ENCODE measurements around the gene PROC.

PROC gene

DNA sequence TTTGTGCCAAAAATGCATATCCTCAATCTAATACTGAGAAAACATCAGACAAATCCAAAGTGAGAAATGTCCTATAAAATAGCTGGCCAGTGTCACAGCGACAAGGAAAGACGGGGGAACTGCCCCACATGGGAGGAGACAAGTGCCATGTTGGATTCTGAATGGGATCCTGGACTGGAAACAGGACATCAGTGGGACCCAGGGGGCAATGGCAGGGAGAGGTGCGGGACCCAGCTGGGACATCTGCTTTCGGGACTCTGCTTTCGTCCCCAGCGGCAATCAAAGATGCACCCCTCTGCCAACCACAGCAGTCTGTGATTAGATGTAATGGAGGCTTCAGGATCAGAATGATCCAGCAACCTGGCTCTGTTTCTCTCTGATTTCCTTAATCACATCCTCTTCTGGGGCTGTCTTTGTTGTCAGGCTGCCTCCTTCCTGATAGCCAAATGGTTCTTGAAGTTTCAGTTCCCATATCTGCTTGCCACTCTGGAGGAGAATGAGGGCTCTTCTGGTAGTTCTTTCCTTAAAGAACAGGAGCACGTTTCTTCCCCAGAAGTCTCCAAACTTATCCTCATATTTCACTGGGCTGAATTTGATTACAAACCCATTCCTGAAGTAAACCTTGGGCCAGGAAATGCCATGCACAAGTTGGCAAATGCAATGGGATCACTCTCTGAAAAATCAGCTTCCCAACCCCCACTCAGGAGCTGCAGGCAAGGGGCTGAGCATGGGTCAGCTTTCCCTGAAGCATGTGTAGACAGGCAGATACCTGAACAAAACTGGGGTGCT lies 13.6 kb upstream of the PROC start:
- Histone ChIP-seq H3K4me1 (ENCODE audit: control insufficient read depth, insufficient read depth, low read length) (peaks cover 5% of the 10 kb centered on the region), H3K36me3 (ENCODE audit: control insufficient read depth in 2 of 2, insufficient read depth in 1 of 2, low read length in 2 of 2) (no peaks in the 10 kb centered on the region), H3K27ac (ENCODE audit: extremely low read depth, low read depth, low read length) (no peak overlapping the region), H3K9me3 (ENCODE audit: control insufficient read depth, insufficient read depth, low read depth, low read length) (no peaks in the 10 kb centered on the region), H3K4me3 (ENCODE audit: low read depth, low read length) (no peak overlapping the region)
- CTCF ChIA-PET: interaction anchor here (1.3 kb wide), 1 partner anchor 49 kb away, joined by 4 read pairs; no protein-coding TSS in a partner anchor
- POLR2A ChIA-PET: no interaction called here
- TF ChIP-seq HOXC10 (CRISPR knock-in tag; IDR thresholded peaks at IDR 0.05): no peak
- TF ChIP-seq, protein P1, sequence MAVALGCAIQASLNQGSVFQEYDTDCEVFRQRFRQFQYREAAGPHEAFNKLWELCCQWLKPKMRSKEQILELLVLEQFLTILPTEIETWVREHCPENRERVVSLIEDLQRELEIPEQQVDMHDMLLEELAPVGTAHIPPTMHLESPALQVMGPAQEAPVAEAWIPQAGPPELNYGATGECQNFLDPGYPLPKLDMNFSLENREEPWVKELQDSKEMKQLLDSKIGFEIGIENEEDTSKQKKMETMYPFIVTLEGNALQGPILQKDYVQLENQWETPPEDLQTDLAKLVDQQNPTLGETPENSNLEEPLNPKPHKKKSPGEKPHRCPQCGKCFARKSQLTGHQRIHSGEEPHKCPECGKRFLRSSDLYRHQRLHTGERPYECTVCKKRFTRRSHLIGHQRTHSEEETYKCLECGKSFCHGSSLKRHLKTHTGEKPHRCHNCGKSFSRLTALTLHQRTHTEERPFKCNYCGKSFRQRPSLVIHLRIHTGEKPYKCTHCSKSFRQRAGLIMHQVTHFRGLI (tag by site-specific recombination; IDR thresholded peaks at IDR 0.05): no peak
- TF ChIP-seq ZNF140 (tag by site-specific recombination; IDR thresholded peaks at IDR 0.05): no peak
- no peak for TF ChIP-seq ZNF830 (tag by site-specific recombination; IDR thresholded peaks at IDR 0.05; ENCODE audit: low read depth)
- TF ChIP-seq ZNF777 (tag by site-specific recombination; IDR thresholded peaks at IDR 0.05; ENCODE audit: borderline replicate concordance): no peak
- TF ChIP-seq, protein P2, sequence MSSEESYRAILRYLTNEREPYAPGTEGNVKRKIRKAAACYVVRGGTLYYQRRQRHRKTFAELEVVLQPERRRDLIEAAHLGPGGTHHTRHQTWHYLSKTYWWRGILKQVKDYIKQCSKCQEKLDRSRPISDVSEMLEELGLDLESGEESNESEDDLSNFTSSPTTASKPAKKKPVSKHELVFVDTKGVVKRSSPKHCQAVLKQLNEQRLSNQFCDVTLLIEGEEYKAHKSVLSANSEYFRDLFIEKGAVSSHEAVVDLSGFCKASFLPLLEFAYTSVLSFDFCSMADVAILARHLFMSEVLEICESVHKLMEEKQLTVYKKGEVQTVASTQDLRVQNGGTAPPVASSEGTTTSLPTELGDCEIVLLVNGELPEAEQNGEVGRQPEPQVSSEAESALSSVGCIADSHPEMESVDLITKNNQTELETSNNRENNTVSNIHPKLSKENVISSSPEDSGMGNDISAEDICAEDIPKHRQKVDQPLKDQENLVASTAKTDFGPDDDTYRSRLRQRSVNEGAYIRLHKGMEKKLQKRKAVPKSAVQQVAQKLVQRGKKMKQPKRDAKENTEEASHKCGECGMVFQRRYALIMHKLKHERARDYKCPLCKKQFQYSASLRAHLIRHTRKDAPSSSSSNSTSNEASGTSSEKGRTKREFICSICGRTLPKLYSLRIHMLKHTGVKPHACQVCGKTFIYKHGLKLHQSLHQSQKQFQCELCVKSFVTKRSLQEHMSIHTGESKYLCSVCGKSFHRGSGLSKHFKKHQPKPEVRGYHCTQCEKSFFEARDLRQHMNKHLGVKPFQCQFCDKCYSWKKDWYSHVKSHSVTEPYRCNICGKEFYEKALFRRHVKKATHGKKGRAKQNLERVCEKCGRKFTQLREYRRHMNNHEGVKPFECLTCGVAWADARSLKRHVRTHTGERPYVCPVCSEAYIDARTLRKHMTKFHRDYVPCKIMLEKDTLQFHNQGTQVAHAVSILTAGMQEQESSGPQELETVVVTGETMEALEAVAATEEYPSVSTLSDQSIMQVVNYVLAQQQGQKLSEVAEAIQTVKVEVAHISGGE (tag by site-specific recombination; conservative IDR thresholded peaks at IDR 0.05; ENCODE audit: low read depth): no peak
- TF ChIP-seq ZBTB10 (tag by site-specific recombination; IDR thresholded peaks at IDR 0.05): no peak
- TF ChIP-seq ZNF121 (tag by site-specific recombination; IDR thresholded peaks at IDR 0.05): no peak
- no peak for TF ChIP-seq ZBTB8A (tag by site-specific recombination; IDR thresholded peaks at IDR 0.05)

DNA sequence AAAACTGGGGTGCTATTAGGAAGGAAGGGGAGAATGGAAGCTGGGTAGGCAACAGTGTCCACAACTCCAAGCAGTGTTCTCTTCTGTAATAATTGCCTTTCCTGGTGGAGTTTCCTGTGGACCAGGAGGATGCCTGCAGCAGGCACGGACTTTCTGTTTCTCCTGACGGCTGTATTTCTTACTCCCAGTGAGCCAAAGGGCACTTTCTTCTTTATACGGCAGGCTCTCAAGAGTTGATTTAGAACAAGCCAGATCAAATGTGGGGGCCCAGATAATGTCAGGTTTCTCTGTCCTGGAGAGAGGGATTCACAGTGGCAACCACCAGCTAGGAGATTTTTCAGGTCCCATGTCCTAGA lies 13.0 kb upstream of the PROC start:
- Histone ChIP-seq H3K4me1 (ENCODE audit: control insufficient read depth, insufficient read depth, low read length) (peaks cover 5% of the 10 kb centered on the region), H3K36me3 (ENCODE audit: control insufficient read depth in 2 of 2, insufficient read depth in 1 of 2, low read length in 2 of 2) (no peaks in the 10 kb centered on the region), H3K4me3 (ENCODE audit: low read depth, low read length) (no peak overlapping the region), H3K9me3 (ENCODE audit: control insufficient read depth, insufficient read depth, low read depth, low read length) (no peaks in the 10 kb centered on the region), H3K27ac (ENCODE audit: extremely low read depth, low read depth, low read length) (no peak overlapping the region)
- POLR2A ChIA-PET: no interaction called here
- TF ChIP-seq, protein P3, sequence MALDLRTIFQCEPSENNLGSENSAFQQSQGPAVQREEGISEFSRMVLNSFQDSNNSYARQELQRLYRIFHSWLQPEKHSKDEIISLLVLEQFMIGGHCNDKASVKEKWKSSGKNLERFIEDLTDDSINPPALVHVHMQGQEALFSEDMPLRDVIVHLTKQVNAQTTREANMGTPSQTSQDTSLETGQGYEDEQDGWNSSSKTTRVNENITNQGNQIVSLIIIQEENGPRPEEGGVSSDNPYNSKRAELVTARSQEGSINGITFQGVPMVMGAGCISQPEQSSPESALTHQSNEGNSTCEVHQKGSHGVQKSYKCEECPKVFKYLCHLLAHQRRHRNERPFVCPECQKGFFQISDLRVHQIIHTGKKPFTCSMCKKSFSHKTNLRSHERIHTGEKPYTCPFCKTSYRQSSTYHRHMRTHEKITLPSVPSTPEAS (tag by site-specific recombination; IDR thresholded peaks at IDR 0.05): no peak
- no peak for TF ChIP-seq ZNF626 (tag by site-specific recombination; IDR thresholded peaks at IDR 0.05)
- TF ChIP-seq ZNF223 (tag by site-specific recombination; IDR thresholded peaks at IDR 0.05): no peak
- TF ChIP-seq, protein P4, sequence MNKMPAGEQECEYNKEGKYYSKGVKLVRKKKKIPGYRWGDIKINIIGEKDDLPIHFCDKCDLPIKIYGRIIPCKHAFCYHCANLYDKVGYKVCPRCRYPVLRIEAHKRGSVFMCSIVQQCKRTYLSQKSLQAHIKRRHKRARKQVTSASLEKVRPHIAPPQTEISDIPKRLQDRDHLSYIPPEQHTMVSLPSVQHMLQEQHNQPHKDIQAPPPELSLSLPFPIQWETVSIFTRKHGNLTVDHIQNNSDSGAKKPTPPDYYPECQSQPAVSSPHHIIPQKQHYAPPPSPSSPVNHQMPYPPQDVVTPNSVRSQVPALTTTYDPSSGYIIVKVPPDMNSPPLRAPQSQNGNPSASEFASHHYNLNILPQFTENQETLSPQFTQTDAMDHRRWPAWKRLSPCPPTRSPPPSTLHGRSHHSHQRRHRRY (tag by site-specific recombination; IDR thresholded peaks at IDR 0.05): no peak
- TF ChIP-seq SALL2 (tag by site-specific recombination; IDR thresholded peaks at IDR 0.05; ENCODE audit: borderline replicate concordance): no peak
- TF ChIP-seq ZNF2 (tag by site-specific recombination; IDR thresholded peaks at IDR 0.05): no peak
- no peak for TF ChIP-seq ELK4 (IDR thresholded peaks at IDR 0.05; ENCODE audit: borderline replicate concordance, low read depth, low read length)
- CTCF ChIA-PET: no interaction called here

All from HEK293 (cell line).